ENCODE measurements around the gene HEYL.

HEYL gene

GRCh38 chr1:39596163-39596562 is 43.3 kb downstream of the HEYL start:
- DNase-seq (ENCODE audit: low read depth), result no peak
- TF ChIP-seq MAX (IDR thresholded peaks at IDR 0.05; ENCODE audit: low read depth, low read length) (no peak), CTCF (IDR thresholded peaks at IDR 0.05; ENCODE audit: low read depth, low read length) (no peak), POLR2A (IDR thresholded peaks at IDR 0.05; ENCODE audit: extremely low read depth, insufficient read length) (no peak), MYC (IDR thresholded peaks at IDR 0.05; ENCODE audit: low read depth, low read length) (no peak)

GRCh38 chr1:39593386-39593785 is 46.1 kb downstream of the HEYL start:
- no peak for TF ChIP-seq POLR2A (IDR thresholded peaks at IDR 0.05; ENCODE audit: extremely low read depth, insufficient read length)
- TF ChIP-seq CTCF (IDR thresholded peaks at IDR 0.05; ENCODE audit: low read depth, low read length), result no peak
- no peak for TF ChIP-seq MYC (IDR thresholded peaks at IDR 0.05; ENCODE audit: low read depth, low read length)
- no peak for TF ChIP-seq MAX (IDR thresholded peaks at IDR 0.05; ENCODE audit: low read depth, low read length)
- no peak overlapping the region for H3K4me3 ChIP-seq (ENCODE audit: low read depth, low read length)
- no peak for DNase-seq (ENCODE audit: low read depth)

More at GRCh38 chr1:39596163-39596562, 43.3 kb downstream of the HEYL start:
- H3K4me3 ChIP-seq (ENCODE audit: low read depth, low read length), result no peak overlapping the region

- no peak overlapping the region for H3K4me3 ChIP-seq (ENCODE audit: low read depth, low read length)
- DNase-seq (ENCODE audit: low read depth), result no peak
- TF ChIP-seq MYC (IDR thresholded peaks at IDR 0.05; ENCODE audit: low read depth, low read length) (no peak), MAX (IDR thresholded peaks at IDR 0.05; ENCODE audit: low read depth, low read length) (no peak), POLR2A (IDR thresholded peaks at IDR 0.05; ENCODE audit: extremely low read depth, insufficient read length) (no peak), CTCF (IDR thresholded peaks at IDR 0.05; ENCODE audit: low read depth, low read length) (no peak)
Measured at GRCh38 chr1:39592069-39592468, 47.4 kb downstream of the HEYL start.

- no peak overlapping the region for H3K4me3 ChIP-seq (ENCODE audit: low read depth, low read length)
- no peak for DNase-seq (ENCODE audit: low read depth)
- no peak for TF ChIP-seq POLR2A (IDR thresholded peaks at IDR 0.05; ENCODE audit: extremely low read depth, insufficient read length)
- TF ChIP-seq CTCF (IDR thresholded peaks at IDR 0.05; ENCODE audit: low read depth, low read length), result no peak
- TF ChIP-seq MAX (IDR thresholded peaks at IDR 0.05; ENCODE audit: low read depth, low read length), result no peak
- TF ChIP-seq MYC (IDR thresholded peaks at IDR 0.05; ENCODE audit: low read depth, low read length), result no peak
Measured at GRCh38 chr1:39590546-39590945, 48.9 kb downstream of the HEYL start.

- DNase-seq (ENCODE audit: low read depth), result no peak
- TF ChIP-seq CTCF (IDR thresholded peaks at IDR 0.05; ENCODE audit: low read depth, low read length) (no peak), POLR2A (IDR thresholded peaks at IDR 0.05; ENCODE audit: extremely low read depth, insufficient read length) (no peak), MAX (IDR thresholded peaks at IDR 0.05; ENCODE audit: low read depth, low read length) (no peak), MYC (IDR thresholded peaks at IDR 0.05; ENCODE audit: low read depth, low read length) (no peak)
- no peak overlapping the region for H3K4me3 ChIP-seq (ENCODE audit: low read depth, low read length)
Measured at GRCh38 chr1:39585933-39586332, 53.5 kb downstream of the HEYL start.

All from NB4 (cell line).